SK-N-SH (cell line): ENCODE measurements around the gene MACROD2. TPM values are rescaled to one million over a fixed set of nuclear protein-coding genes. Genes with fewer than 3 reads are reported as not detected.

Experiments
- CTCF ChIA-PET: fragments of 300-600, 350-600 bp; formaldehyde crosslinking; extraction: SDS; loops from one replicate; lab custom pipeline; 2021; lab: Yijun Ruan, JAX
- POLR2A ChIA-PET: fragments of 350-600 bp; sonication (Branson Sonifier 250); formaldehyde crosslinking; extraction: SDS; loops from one replicate; lab custom pipeline; 2020; ENCODE audit warnings: antibody characterized with exemption, inconsistent platforms; lab: Yijun Ruan, JAX
- DNase-seq: peaks from one replicate; pipeline ENCODE4 v3.0.0; 2012
- H2AFZ ChIP-seq: fragments of 200-600 bp; sonication (generic); 2 replicates; pipeline ENCODE4 v1.8.1; 2016; ENCODE audit warnings: antibody characterized with exemption, mild to moderate bottlenecking, low read depth
- H3F3A ChIP-seq: fragments of 200-600 bp; sonication (generic); replicated peaks from 2 replicates; pipeline ENCODE3; 2016; ENCODE audit warnings: antibody characterized with exemption, mild to moderate bottlenecking; ENCODE audit not compliant: insufficient read depth
- H3K27ac ChIP-seq, 2 experiments: fragments of 200-500 bp in 1 of 2; fragments of 200-600 bp in 1 of 2; sonication (Bioruptor generic) in 1 of 2; sonication (generic), shearing (Covaris generic) in 1 of 2; 2 replicates each; pipeline versions ENCODE4 v1.5.1 to v1.6.1; 2014 to 2016; ENCODE audit warnings: low read depth in 2 of 2, inconsistent platforms in 1 of 2, low read length in 1 of 2, mild to moderate bottlenecking in 1 of 2, mixed read lengths in 1 of 2
- H3K27me3 ChIP-seq: fragments of 200-600 bp; sonication (generic), shearing (Covaris generic); 2 replicates; pipeline ENCODE4 v1.6.1; 2016; ENCODE audit warnings: mixed run types; ENCODE audit not compliant: insufficient read depth
- H3K36me3 ChIP-seq, 2 experiments: fragments of 200-500 bp in 1 of 2; fragments of 200-600 bp in 1 of 2; sonication (Bioruptor generic) in 1 of 2; sonication (generic) in 1 of 2; replicated peaks in 1 of 2; 2 replicates each; pipeline versions ENCODE3 to v1.5.1; 2014 to 2016; ENCODE audit warnings: low read length in 1 of 2, mild to moderate bottlenecking in 1 of 2; ENCODE audit not compliant: insufficient read depth in 2 of 2, control insufficient read depth in 1 of 2
- H3K4me1 ChIP-seq, 2 experiments: fragments of 200-500 bp in 1 of 2; fragments of 200-600 bp in 1 of 2; sonication (Bioruptor generic) in 1 of 2; sonication (generic), shearing (Covaris generic) in 1 of 2; 2 replicates each; pipeline versions ENCODE4 v1.5.1 to v1.6.1; 2014 to 2016; ENCODE audit warnings: low read depth in 1 of 2, low read length in 1 of 2, mixed run types in 1 of 2; ENCODE audit not compliant: insufficient read depth in 2 of 2, control insufficient read depth in 1 of 2
- H3K4me2 ChIP-seq: fragments of 200-600 bp; sonication (generic), shearing (Covaris generic); 2 replicates; pipeline ENCODE4 v1.6.1; 2017; ENCODE audit warnings: mixed run types
- H3K4me3 ChIP-seq, 2 experiments: fragments of 200-500 bp in 1 of 2; fragments of 200-600 bp in 1 of 2; sonication (Bioruptor generic) in 1 of 2; sonication (generic), shearing (Covaris generic) in 1 of 2; 2 replicates each; pipeline versions ENCODE4 v1.5.1 to v1.8.1; 2014 to 2016; ENCODE audit warnings: low read depth in 2 of 2, inconsistent platforms in 1 of 2, low read length in 1 of 2, mild to moderate bottlenecking in 1 of 2, mixed read lengths in 1 of 2, moderate library complexity in 1 of 2
- H3K79me2 ChIP-seq: fragments of 200-600 bp; sonication (generic); 2 replicates; pipeline ENCODE4 v1.8.1; 2017; ENCODE audit warnings: mild to moderate bottlenecking; ENCODE audit not compliant: insufficient read depth
- H3K9ac ChIP-seq: fragments of 200-600 bp; sonication (generic); 2 replicates; pipeline ENCODE4 v1.6.1; 2017; ENCODE audit warnings: mixed run types
- H3K9me2 ChIP-seq: fragments of 200-600 bp; sonication (generic); 2 replicates; pipeline ENCODE4 v1.6.1; 2017; ENCODE audit warnings: mixed run types
- H3K9me3 ChIP-seq: fragments of 200-600 bp; sonication (generic); 2 replicates; pipeline ENCODE4 v1.6.1; 2017; ENCODE audit warnings: mixed run types, mild to moderate bottlenecking, moderate library complexity
- H4K20me1 ChIP-seq: fragments of 200-600 bp; sonication (generic); 2 replicates; pipeline ENCODE4 v1.6.1; 2017; ENCODE audit warnings: mild to moderate bottlenecking, mixed run types; ENCODE audit not compliant: insufficient read depth
- CHD2 ChIP-seq: fragments of 150-350 bp; IDR thresholded peaks from 2 replicates; pipeline ENCODE4 v1.6.1; 2018; ENCODE audit warnings: low read length; ENCODE audit not compliant: partially characterized antibody
- ELF1 ChIP-seq: IDR thresholded peaks from 2 replicates; pipeline ENCODE4 v1.4.0; 2012
- EP300 ChIP-seq, 2 experiments: IDR thresholded peaks; 2 replicates each; pipeline versions ENCODE4 v1.4.0 to v1.6.1; 2012; ENCODE audit warnings: borderline replicate concordance in 1 of 2, low read depth in 1 of 2, low read length in 1 of 2
- EZH2phosphoT487 ChIP-seq: fragments of 200-600 bp; sonication (generic); IDR thresholded peaks from 2 replicates; pipeline ENCODE4 v1.6.1; 2017; ENCODE audit warnings: low read depth, mixed run types, mild to moderate bottlenecking, antibody characterized with exemption, moderate library complexity, borderline replicate concordance
- FOSL2 ChIP-seq: IDR thresholded peaks from 2 replicates; pipeline ENCODE4 v1.4.0; 2012; ENCODE audit warnings: low read depth, mild to moderate bottlenecking, moderate library complexity, borderline replicate concordance
- FOXJ3 ChIP-seq: sonication (generic); formaldehyde crosslinking; IDR thresholded peaks from 2 replicates; pipeline ENCODE4 v1.5.1; 2020; ENCODE audit warnings: mild to moderate bottlenecking, missing genetic modification reagents
- FOXM1 ChIP-seq: IDR thresholded peaks from 2 replicates; pipeline ENCODE4 v1.4.0; 2012; ENCODE audit warnings: low read depth, mild to moderate bottlenecking
- GABPA ChIP-seq: IDR thresholded peaks from 2 replicates; pipeline ENCODE4 v1.4.0; 2012; ENCODE audit warnings: low read depth, mild to moderate bottlenecking
- GATA2 ChIP-seq: sonication (generic); formaldehyde crosslinking; IDR thresholded peaks from 2 replicates; pipeline ENCODE4 v1.5.0; 2020; ENCODE audit warnings: mild to moderate bottlenecking, missing genetic modification reagents
- JUND ChIP-seq: IDR thresholded peaks from 2 replicates; pipeline ENCODE4 v1.4.0; 2012
- MEF2A ChIP-seq: IDR thresholded peaks from 2 replicates; pipeline ENCODE4 v1.4.0; 2012; ENCODE audit warnings: low read depth, borderline replicate concordance
- MXI1 ChIP-seq: IDR thresholded peaks from 2 replicates; pipeline ENCODE4 v1.6.1; 2012; ENCODE audit warnings: mild to moderate bottlenecking, low read depth, low read length, improper control_type of control experiment
- NRF1 ChIP-seq: IDR thresholded peaks from 2 replicates; pipeline ENCODE4 v1.6.1; 2012; ENCODE audit warnings: low read depth, mild to moderate bottlenecking, low read length
- RAD21 ChIP-seq: IDR thresholded peaks from 2 replicates; pipeline ENCODE4 v1.6.1; 2012; ENCODE audit warnings: mild to moderate bottlenecking, low read length
- RCOR1 ChIP-seq: fragments of 150-350 bp; IDR thresholded peaks from 2 replicates; pipeline ENCODE4 v1.6.1; 2017; ENCODE audit warnings: antibody characterized with exemption, low read length
- RFX5 ChIP-seq: IDR thresholded peaks from 2 replicates; pipeline ENCODE4 v1.6.1; 2012; ENCODE audit warnings: mild to moderate bottlenecking, improper control_type of control experiment, low read length
- RXRA ChIP-seq: IDR thresholded peaks from 2 replicates; pipeline ENCODE4 v1.4.0; 2012; ENCODE audit warnings: low read depth, mild to moderate bottlenecking, borderline replicate concordance
- SIN3A ChIP-seq: IDR thresholded peaks from 2 replicates; pipeline ENCODE4 v1.6.1; 2012; ENCODE audit warnings: low read depth, mild to moderate bottlenecking, low read length, moderate library complexity, borderline replicate concordance
- TAF1 ChIP-seq: IDR thresholded peaks from 2 replicates; pipeline ENCODE4 v1.6.1; 2012; ENCODE audit warnings: low read depth, mild to moderate bottlenecking, low read length, moderate library complexity, borderline replicate concordance
- TCF12 ChIP-seq: IDR thresholded peaks from 2 replicates; pipeline ENCODE4 v1.4.0; 2012
- TEAD4 ChIP-seq: IDR thresholded peaks from 2 replicates; pipeline ENCODE4 v1.4.0; 2012; ENCODE audit warnings: mild to moderate bottlenecking, borderline replicate concordance; ENCODE audit not compliant: insufficient read depth
- WGBS: methylation state at CpG from one replicate; pipeline ENCODE4 v1.1.6; 2017; ENCODE audit warnings: low lambda C conversion rate; 5-methylcytosine and 5-hydroxymethylcytosine counted together
- polyA plus RNA-seq, 3 experiments: library from polyadenylated mRNA; depleted of rRNA; stranded (reverse); fragments of >200 nt; gene quantifications; 2 replicates each; pipeline ENCODE4 v1.2.3, GENCODE V29; 2012
- TF ChIP-seq, protein P1 (sequence below): fragments of 200-600 bp; sonication (generic); IDR thresholded peaks from 2 replicates; pipeline ENCODE4 v1.6.1; 2017; ENCODE audit warnings: antibody characterized with exemption, mild to moderate bottlenecking, moderate library complexity
- TF ChIP-seq, protein P2 (sequence below): IDR thresholded peaks from 2 replicates; pipeline ENCODE4 v1.4.0; 2012; ENCODE audit warnings: low read depth, borderline replicate concordance
- TF ChIP-seq, protein P3 (sequence below): IDR thresholded peaks from 2 replicates; pipeline ENCODE4; 2012
- TF ChIP-seq, protein P4 (sequence below): IDR thresholded peaks from 2 replicates; pipeline ENCODE4 v1.6.1; 2012; ENCODE audit warnings: mild to moderate bottlenecking, low read depth, low read length, moderate library complexity

MACROD2 gene
- polyA plus RNA-seq, 1 of the 3 experiments (the other 2 are of a cell fraction) = 0.33 TPM

DNA sequence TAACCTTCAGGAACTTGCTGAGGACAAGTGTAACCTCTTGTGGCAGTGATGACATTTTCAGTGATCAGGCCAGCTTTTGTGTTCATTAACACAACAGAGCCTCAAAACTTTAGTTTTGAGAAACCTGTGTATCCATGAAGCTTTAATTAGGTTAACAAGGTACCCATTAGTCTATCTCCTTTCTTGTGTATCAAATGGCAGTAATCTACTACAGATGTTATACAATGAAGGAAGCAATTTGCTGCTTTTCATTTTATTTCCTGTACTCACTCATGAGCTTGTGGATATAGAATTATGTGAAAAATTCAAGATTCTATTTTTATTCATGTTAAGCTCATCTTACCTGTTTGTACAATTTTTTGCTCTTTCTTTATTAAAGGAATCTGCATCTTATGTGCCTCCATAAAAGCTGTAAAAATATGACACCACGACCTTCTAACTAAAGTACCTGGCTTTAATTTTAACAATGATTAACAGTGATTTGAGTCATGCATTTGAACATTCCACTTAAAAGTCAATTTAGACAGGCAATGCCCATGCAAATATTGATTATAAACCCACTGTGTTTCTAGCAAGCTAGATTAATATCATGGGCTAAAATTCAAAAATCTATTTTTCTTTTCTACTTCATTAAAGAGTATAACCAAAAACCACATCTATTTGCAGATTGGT lies 1680.6 kb downstream of the MACROD2 start:
- Histone ChIP-seq H3K36me3 (no peaks in the 10 kb centered on the region), H3K4me1 (peaks cover 19 to 20% of the 10 kb centered on the region in 2 experiments; a peak in 2 of 4 replicates), H3K4me3 (no peak overlapping the region), H3K4me2 (no peak overlapping the region), H3K27ac (peak overlapping the region in 1 of 2 experiments; percentile 47; a peak in 1 of 4 replicates), H3K9me3 (no peaks in the 10 kb centered on the region), H3K27me3 (no peaks in the 10 kb centered on the region), H3K9ac (no peak overlapping the region), H3K9me2 (no peaks in the 10 kb centered on the region), H2AFZ (no peak overlapping the region; the same call in 1 of the 2 replicates), H4K20me1 (no peaks in the 10 kb centered on the region), H3F3A (peaks cover 10% of the 10 kb centered on the region), H3K79me2 (no peaks in the 10 kb centered on the region)
- no peak for TF ChIP-seq RFX5
- TF ChIP-seq FOSL2 = no peak
- TF ChIP-seq EP300 (IDR thresholded peaks at IDR 0.05; ENCODE audit: borderline replicate concordance in 1 of 2, low read depth in 1 of 2, low read length in 1 of 2) = no peak; a peak in 1 of 4 replicates
- TF ChIP-seq, protein P1, sequence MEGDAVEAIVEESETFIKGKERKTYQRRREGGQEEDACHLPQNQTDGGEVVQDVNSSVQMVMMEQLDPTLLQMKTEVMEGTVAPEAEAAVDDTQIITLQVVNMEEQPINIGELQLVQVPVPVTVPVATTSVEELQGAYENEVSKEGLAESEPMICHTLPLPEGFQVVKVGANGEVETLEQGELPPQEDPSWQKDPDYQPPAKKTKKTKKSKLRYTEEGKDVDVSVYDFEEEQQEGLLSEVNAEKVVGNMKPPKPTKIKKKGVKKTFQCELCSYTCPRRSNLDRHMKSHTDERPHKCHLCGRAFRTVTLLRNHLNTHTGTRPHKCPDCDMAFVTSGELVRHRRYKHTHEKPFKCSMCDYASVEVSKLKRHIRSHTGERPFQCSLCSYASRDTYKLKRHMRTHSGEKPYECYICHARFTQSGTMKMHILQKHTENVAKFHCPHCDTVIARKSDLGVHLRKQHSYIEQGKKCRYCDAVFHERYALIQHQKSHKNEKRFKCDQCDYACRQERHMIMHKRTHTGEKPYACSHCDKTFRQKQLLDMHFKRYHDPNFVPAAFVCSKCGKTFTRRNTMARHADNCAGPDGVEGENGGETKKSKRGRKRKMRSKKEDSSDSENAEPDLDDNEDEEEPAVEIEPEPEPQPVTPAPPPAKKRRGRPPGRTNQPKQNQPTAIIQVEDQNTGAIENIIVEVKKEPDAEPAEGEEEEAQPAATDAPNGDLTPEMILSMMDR = no peak
- no peak for TF ChIP-seq RXRA
- no peak for TF ChIP-seq ELF1
- TF ChIP-seq MXI1 = no peak
- TF ChIP-seq FOXM1 = no peak
- peak; percentile 7; the same call in 1 of the 2 replicates for TF ChIP-seq TEAD4
- TF ChIP-seq GATA2 (CRISPR knock-in tag) = no peak; the same call in 1 of the 2 replicates
- no peak for TF ChIP-seq MEF2A
- TF ChIP-seq EZH2phosphoT487 = no peak
- no peak for TF ChIP-seq FOXJ3 (CRISPR knock-in tag)
- no peak for TF ChIP-seq SIN3A
- peak; percentile 47; the same call in 1 of the 2 replicates for TF ChIP-seq TCF12
- peak; percentile 33 for TF ChIP-seq CHD2
- TF ChIP-seq TAF1 = no peak
- TF ChIP-seq RAD21 = no peak
- TF ChIP-seq, protein P2, sequence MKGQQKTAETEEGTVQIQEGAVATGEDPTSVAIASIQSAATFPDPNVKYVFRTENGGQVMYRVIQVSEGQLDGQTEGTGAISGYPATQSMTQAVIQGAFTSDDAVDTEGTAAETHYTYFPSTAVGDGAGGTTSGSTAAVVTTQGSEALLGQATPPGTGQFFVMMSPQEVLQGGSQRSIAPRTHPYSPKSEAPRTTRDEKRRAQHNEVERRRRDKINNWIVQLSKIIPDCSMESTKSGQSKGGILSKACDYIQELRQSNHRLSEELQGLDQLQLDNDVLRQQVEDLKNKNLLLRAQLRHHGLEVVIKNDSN = no peak
- TF ChIP-seq GABPA = no peak
- TF ChIP-seq, protein P3, sequence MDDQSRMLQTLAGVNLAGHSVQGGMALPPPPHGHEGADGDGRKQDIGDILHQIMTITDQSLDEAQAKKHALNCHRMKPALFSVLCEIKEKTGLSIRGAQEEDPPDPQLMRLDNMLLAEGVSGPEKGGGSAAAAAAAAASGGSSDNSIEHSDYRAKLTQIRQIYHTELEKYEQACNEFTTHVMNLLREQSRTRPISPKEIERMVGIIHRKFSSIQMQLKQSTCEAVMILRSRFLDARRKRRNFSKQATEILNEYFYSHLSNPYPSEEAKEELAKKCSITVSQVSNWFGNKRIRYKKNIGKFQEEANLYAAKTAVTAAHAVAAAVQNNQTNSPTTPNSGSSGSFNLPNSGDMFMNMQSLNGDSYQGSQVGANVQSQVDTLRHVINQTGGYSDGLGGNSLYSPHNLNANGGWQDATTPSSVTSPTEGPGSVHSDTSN = no peak
- TF ChIP-seq, protein P4, sequence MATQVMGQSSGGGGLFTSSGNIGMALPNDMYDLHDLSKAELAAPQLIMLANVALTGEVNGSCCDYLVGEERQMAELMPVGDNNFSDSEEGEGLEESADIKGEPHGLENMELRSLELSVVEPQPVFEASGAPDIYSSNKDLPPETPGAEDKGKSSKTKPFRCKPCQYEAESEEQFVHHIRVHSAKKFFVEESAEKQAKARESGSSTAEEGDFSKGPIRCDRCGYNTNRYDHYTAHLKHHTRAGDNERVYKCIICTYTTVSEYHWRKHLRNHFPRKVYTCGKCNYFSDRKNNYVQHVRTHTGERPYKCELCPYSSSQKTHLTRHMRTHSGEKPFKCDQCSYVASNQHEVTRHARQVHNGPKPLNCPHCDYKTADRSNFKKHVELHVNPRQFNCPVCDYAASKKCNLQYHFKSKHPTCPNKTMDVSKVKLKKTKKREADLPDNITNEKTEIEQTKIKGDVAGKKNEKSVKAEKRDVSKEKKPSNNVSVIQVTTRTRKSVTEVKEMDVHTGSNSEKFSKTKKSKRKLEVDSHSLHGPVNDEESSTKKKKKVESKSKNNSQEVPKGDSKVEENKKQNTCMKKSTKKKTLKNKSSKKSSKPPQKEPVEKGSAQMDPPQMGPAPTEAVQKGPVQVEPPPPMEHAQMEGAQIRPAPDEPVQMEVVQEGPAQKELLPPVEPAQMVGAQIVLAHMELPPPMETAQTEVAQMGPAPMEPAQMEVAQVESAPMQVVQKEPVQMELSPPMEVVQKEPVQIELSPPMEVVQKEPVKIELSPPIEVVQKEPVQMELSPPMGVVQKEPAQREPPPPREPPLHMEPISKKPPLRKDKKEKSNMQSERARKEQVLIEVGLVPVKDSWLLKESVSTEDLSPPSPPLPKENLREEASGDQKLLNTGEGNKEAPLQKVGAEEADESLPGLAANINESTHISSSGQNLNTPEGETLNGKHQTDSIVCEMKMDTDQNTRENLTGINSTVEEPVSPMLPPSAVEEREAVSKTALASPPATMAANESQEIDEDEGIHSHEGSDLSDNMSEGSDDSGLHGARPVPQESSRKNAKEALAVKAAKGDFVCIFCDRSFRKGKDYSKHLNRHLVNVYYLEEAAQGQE = no peak
- TF ChIP-seq JUND = no peak
- peak; percentile 76 for TF ChIP-seq RCOR1
- TF ChIP-seq NRF1 = no peak
- DNase-seq = peak; percentile 11
- ChIA-PET POLR2A (no interaction called here), CTCF (interaction anchor here (0.8 to 1.5 kb wide), 5 partner anchors 24 to 1342 kb away, joined by 3 read pairs; partner anchors contain the start of gene FLRT3)
- whole genome bisulfite sequencing = 0% methylated on average over 1 of the region's 1 CpG
